ENCODE measurements around the gene CSTF3. TPM values are rescaled to one million over a fixed set of nuclear protein-coding genes. Genes with fewer than 3 reads are reported as not detected.

Gene CSTF3
- total RNA-seq: 10 to 100 TPM; 27.4 to 29.5 TPM

- Mint-ChIP-seq H3K36me3 (peaks cover 22% of the 10 kb centered on the region), H3K27me3 (no peaks in the 10 kb centered on the region), H3K4me3 (peak within 1 kb of the TSS; percentile 99), H3K4me1 (peaks cover 32% of the 10 kb centered on the region), H3K9me3 (no peaks in the 10 kb centered on the region), H3K27ac (peak within 1 kb of the TSS; percentile 98)
- POLR2A ChIA-PET: interaction anchor here (0.6 to 1.9 kb wide), 2 partner anchors 122 to 237 kb away, joined by 3 to 7 read pairs; partner anchors contain the start of gene TCP11L1
- peak; percentile 93 for ATAC-seq (ENCODE audit: low read depth)
- DNase-seq: peak; percentile 94
Measured at GRCh38 chr11:33161120-33162005, at the start of gene CSTF3. CSTF3 (minus strand) TSS chr11:33161480; CDS start chr11:33161325, 155 bp downstream.

GRCh38 chr11:33208150-33208549 is 46.9 kb upstream of the CSTF3 start:
- H3K27me3 Mint-ChIP-seq: peaks cover 2% of the 10 kb centered on the region
- DNase-seq (no peak), ATAC-seq (ENCODE audit: low read depth) (no peak)
- POLR2A ChIA-PET: no interaction called here
- no peaks in the 10 kb centered on the region for H3K36me3 Mint-ChIP-seq
- no peak overlapping the region for H3K4me3 Mint-ChIP-seq
- peaks cover 1% of the 10 kb centered on the region for H3K9me3 Mint-ChIP-seq
- H3K27ac Mint-ChIP-seq: no peak overlapping the region
- H3K4me1 Mint-ChIP-seq: peaks cover 5% of the 10 kb centered on the region

- Mint-ChIP-seq H3K27me3 (peaks cover 2% of the 10 kb centered on the region), H3K36me3 (no peaks in the 10 kb centered on the region), H3K27ac (no peak overlapping the region), H3K4me3 (no peak overlapping the region), H3K9me3 (peaks cover 1% of the 10 kb centered on the region), H3K4me1 (peaks cover 5% of the 10 kb centered on the region)
- POLR2A ChIA-PET: no interaction called here
- DNase-seq: no peak
- no peak for ATAC-seq (ENCODE audit: low read depth)
Measured at GRCh38 chr11:33207408-33207985, 46.2 kb upstream of the CSTF3 start.

GRCh38 chr11:33197915-33198727 is 36.8 kb upstream of the CSTF3 start:
- Mint-ChIP-seq H3K4me1 (no peaks in the 10 kb centered on the region), H3K4me3 (no peak overlapping the region), H3K9me3 (no peaks in the 10 kb centered on the region), H3K27me3 (no peaks in the 10 kb centered on the region), H3K27ac (no peak overlapping the region), H3K36me3 (peaks cover 2% of the 10 kb centered on the region)
- POLR2A ChIA-PET: no interaction called here
- ATAC-seq (ENCODE audit: low read depth) (no peak), DNase-seq (no peak)

- no peaks in the 10 kb centered on the region for H3K4me1 Mint-ChIP-seq
- no peak for ATAC-seq (ENCODE audit: low read depth)
- H3K27ac Mint-ChIP-seq: no peak overlapping the region
- no peaks in the 10 kb centered on the region for H3K27me3 Mint-ChIP-seq
- POLR2A ChIA-PET: no interaction called here
- H3K4me3 Mint-ChIP-seq: no peak overlapping the region
- DNase-seq: no peak
- no peaks in the 10 kb centered on the region for H3K9me3 Mint-ChIP-seq
- peaks cover 2% of the 10 kb centered on the region for H3K36me3 Mint-ChIP-seq
Measured at GRCh38 chr11:33195462-33196173, 34.3 kb upstream of the CSTF3 start.

DNA sequence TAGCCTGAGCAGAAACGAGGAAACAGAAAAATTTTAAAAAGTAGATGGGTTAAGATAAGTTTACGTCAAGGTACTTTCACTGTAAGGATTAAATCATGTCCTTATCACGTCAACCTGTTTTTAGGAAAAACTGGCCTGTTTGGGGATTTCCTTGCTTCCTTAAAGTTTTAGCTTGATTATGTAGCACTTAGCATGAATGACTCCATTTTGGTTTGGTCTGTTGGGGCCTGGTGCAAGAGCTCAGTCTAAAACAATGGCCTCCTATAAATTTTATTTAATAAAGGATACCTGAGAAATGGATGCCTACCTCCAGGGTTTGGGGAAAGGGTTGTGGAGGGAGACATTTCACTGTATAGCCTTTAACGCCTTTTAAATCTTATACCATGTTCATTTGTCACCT is 33.2 kb upstream of the CSTF3 start:
- peaks cover 3% of the 10 kb centered on the region for H3K36me3 Mint-ChIP-seq
- no peak overlapping the region for H3K4me3 Mint-ChIP-seq
- no peak for DNase-seq
- POLR2A ChIA-PET: no interaction called here
- no peaks in the 10 kb centered on the region for H3K27me3 Mint-ChIP-seq
- ATAC-seq (ENCODE audit: low read depth): no peak
- H3K9me3 Mint-ChIP-seq: no peaks in the 10 kb centered on the region
- H3K27ac Mint-ChIP-seq: no peak overlapping the region
- H3K4me1 Mint-ChIP-seq: no peaks in the 10 kb centered on the region

GRCh38 chr11:33191467-33191866 is 30.2 kb upstream of the CSTF3 start:
- H3K4me3 Mint-ChIP-seq: no peak overlapping the region

GRCh38 chr11:33187998-33188722 is 26.9 kb upstream of the CSTF3 start:
- ATAC-seq (ENCODE audit: low read depth): no peak
- Mint-ChIP-seq H3K36me3 (peaks cover 1% of the 10 kb centered on the region), H3K9me3 (no peaks in the 10 kb centered on the region), H3K4me1 (peaks cover 4% of the 10 kb centered on the region), H3K4me3 (no peak overlapping the region), H3K27ac (no peak overlapping the region), H3K27me3 (peaks cover 3% of the 10 kb centered on the region)
- POLR2A ChIA-PET: no interaction called here
- no peak for DNase-seq

More at GRCh38 chr11:33191467-33191866, 30.2 kb upstream of the CSTF3 start:
- peaks cover 1% of the 10 kb centered on the region for H3K36me3 Mint-ChIP-seq
- no peak overlapping the region for H3K27ac Mint-ChIP-seq
- DNase-seq: no peak
- POLR2A ChIA-PET: no interaction called here
- no peaks in the 10 kb centered on the region for H3K9me3 Mint-ChIP-seq
- peaks cover 4% of the 10 kb centered on the region for H3K4me1 Mint-ChIP-seq
- peaks cover under 1% of the 10 kb centered on the region for H3K27me3 Mint-ChIP-seq
- ATAC-seq (ENCODE audit: low read depth): no peak

GRCh38 chr11:33185756-33186155 is 24.5 kb upstream of the CSTF3 start:
- Mint-ChIP-seq H3K9me3 (no peaks in the 10 kb centered on the region), H3K4me3 (no peak overlapping the region), H3K4me1 (peaks cover 6% of the 10 kb centered on the region), H3K27me3 (peaks cover 3% of the 10 kb centered on the region), H3K27ac (no peak overlapping the region), H3K36me3 (peaks cover 1% of the 10 kb centered on the region)
- ATAC-seq (ENCODE audit: low read depth) (no peak), DNase-seq (no peak)
- POLR2A ChIA-PET: no interaction called here

- no peak overlapping the region for H3K27ac Mint-ChIP-seq
- no peak for ATAC-seq (ENCODE audit: low read depth)
- DNase-seq: no peak
- peaks cover 8% of the 10 kb centered on the region for H3K36me3 Mint-ChIP-seq
- H3K9me3 Mint-ChIP-seq: peaks cover 7% of the 10 kb centered on the region
- no peak overlapping the region for H3K4me3 Mint-ChIP-seq
- H3K27me3 Mint-ChIP-seq: peaks cover 3% of the 10 kb centered on the region
- POLR2A ChIA-PET: no interaction called here
- peaks cover 22% of the 10 kb centered on the region for H3K4me1 Mint-ChIP-seq
Measured at GRCh38 chr11:33182246-33182878, 21.1 kb upstream of the CSTF3 start.

DNA sequence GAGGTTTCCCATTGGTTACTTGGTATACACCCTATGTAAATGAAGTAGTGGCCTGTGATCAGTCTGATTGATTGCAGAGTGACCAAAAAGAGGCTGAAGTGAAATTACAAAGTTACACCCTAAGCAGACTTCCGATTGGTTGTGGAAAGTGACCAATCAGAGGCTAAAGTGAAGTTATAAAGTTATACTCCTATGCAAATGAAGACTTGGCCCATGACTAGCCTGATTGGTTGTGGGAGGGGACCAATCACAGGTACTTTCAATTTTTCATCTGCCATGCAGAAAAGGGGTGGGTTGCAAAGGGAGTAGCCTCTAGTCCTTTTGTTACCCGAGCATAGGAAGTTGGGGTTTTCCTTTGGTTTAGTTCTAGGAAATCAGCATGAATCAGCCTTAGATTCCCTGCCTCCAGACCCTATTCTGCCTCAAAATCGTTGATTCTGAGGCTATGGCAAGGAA is 18.1 kb upstream of the CSTF3 start:
- POLR2A ChIA-PET: interaction anchor here (0.7 kb wide), 1 partner anchor 349 kb away, joined by 5 read pairs; no protein-coding TSS in a partner anchor
- DNase-seq: no peak
- Mint-ChIP-seq H3K4me1 (peaks cover 22% of the 10 kb centered on the region), H3K9me3 (peaks cover 7% of the 10 kb centered on the region), H3K27ac (peak overlapping the region; percentile 63), H3K36me3 (peaks cover 8% of the 10 kb centered on the region), H3K27me3 (no peaks in the 10 kb centered on the region), H3K4me3 (peak overlapping the region; percentile 60)
- peak; percentile 71 for ATAC-seq (ENCODE audit: low read depth)

Data from activated naive CD8-positive, alpha-beta T cell treated with anti-CD3 and anti-CD28 coated beads, Interleukin-2, amount 10 ng/mL, durations not matched to agents 7 days and 5 days (primary cell).